Measurements from ENCODE around the gene SLC66A2. TPM values are rescaled to one million over a fixed set of nuclear protein-coding genes. Genes with fewer than 3 reads are reported as not detected.
"Not testable (repeated sequence)": the region's sequence is repeated elsewhere in the genome, so short reads cannot be mapped to it uniquely, and the experiment has no call there.

Gene SLC66A2
- total RNA-seq, 1 donor from 2014 or later = 47.6 TPM

DNA sequence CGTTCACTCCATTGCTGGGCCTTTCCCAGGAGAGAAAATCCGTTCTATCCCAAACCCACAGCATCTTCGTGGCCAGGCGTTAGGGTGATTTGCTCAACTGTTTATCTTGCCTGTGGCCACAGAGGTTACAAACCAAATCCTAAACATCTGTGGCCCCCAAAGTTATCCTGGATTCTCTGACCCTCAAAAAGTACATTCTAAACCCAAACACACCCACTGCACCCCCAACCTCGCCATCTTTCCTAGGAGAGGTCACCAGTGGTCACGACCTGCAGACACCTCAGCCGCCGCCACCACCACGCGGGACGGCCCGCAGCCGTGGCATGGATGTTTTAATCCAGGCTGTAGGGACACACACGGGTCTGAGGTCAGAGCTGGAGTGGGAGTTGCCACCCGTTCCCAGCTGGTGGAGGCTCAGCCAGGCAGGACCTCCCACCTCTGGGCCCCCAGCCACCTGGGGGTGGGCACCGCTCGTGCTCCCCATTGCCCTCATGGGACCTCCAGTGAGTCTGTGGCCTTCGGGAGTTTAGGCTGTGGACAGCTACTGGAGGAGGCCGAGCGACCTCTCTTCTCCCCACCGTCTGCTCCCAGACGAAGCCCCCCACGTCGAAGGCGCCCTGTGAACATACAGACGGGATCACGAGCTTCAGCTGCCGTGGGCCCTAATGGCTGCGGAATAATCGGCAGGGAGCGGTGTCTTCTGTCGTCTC is 81.7 kb downstream of the SLC66A2 start:
- DNase-seq (ENCODE audit: low read depth, low spot score) = no peak

GRCh38 chr18:79868811-79869541 is 82.5 kb downstream of the SLC66A2 start:
- DNase-seq (ENCODE audit: low read depth, low spot score) = no peak

DNA sequence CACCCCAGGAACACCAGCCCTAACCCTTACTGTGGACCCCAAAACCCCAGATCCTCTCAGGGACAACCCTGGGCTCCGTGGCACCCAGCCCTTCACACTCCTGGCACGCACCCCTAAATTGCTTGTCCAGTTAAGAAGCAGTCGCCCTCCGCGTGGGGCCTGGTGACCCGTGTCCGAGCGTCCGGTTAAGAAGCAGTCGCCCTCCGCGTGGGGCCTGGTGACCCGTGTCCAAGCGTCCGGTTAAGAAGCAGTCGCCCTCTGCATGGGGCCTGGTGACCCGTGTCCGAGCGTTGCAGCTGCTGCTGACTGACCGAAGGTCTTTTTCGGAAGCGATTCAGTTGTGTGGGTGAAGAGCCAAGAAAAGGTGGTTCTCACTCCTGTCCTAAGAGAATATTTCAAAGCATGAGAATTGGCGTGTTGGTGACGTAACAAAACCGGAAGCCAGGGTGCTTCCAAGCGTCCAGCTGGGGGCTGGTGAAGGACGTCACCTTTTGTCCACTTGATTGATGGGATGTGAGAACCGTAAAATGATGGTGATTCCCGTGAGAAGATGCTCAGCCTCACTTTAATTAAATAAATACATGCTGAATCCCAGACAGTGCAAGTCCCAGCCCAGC is 83.2 kb downstream of the SLC66A2 start:
- no peak for DNase-seq (ENCODE audit: low read depth, low spot score)

GRCh38 chr18:79867666-79868065 is 83.8 kb downstream of the SLC66A2 start:
- DNase-seq (ENCODE audit: low read depth, low spot score) = no peak

DNA sequence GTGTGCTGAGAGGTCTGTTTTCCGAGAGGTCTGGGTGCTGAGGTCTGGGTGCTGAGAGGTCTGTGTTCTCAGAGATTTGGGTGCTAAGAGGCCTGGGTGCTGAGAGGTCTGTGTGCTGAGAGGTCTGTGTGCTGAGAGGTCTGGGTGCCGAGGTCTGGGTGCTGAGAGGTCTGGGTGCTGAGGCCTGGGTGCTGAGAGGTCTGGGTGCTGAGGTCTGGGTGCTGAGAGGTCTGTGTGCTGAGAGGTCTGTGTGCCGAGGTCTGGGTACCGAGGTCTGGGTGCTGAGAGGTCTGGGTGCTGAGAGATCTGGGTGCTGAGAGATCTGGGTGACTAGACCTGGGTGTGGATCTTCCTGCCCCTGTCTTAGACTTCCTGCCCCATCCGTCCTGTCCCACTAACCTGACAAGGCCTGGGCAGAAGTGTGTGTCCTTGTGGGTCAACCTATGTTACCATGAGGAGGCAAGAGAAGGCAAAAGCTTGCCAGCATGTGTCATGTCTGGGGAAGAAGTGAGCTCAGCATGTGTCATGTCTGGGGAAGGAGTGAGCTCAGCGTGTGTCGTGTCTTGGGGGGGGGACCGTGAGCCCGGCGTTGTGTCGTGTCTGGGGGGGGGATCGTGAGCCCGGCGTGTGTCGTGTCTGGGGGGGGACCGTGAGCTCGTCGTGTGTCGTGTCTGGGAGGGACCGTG is 84.4 kb downstream of the SLC66A2 start:
- DNase-seq (ENCODE audit: low read depth, low spot score) = no peak

GRCh38 chr18:79865951-79866350 is 85.5 kb downstream of the SLC66A2 start:
- DNase-seq (ENCODE audit: low read depth, low spot score) = not testable (repeated sequence)

GRCh38 chr18:79864955-79865354 is 86.5 kb downstream of the SLC66A2 start:
- not testable (repeated sequence) for DNase-seq (ENCODE audit: low read depth, low spot score)

GRCh38 chr18:79864006-79864725 is 87.3 kb downstream of the SLC66A2 start:
- DNase-seq (ENCODE audit: low read depth, low spot score) = no peak

- no peak for DNase-seq (ENCODE audit: low read depth, low spot score)
These were observed 88.1 kb downstream of the SLC66A2 start for GRCh38 chr18:79863161-79864005.

- DNase-seq (ENCODE audit: low read depth, low spot score) = no peak
These were observed 88.9 kb downstream of the SLC66A2 start for GRCh38 chr18:79862562-79862961.

DNA sequence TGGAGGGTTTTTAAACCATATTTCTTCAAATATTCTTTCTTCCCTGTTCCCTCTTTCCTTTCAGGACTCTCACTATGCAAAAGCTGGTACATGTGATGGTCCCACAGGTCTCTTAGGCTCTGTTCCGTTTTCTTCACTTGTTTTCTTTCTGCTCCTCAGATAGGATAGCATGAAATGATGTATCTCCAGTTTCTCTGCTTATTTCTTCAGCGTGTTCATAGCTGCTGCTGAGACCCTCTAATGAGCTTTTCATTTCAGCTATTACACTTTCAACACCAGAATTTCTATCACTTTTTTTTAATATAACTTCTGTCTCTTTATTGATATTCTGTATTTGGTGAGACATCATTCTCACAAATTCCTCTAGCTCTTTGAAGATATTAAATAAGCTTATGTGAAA is 89.8 kb downstream of the SLC66A2 start:
- no peak for DNase-seq (ENCODE audit: low read depth, low spot score)

DNA sequence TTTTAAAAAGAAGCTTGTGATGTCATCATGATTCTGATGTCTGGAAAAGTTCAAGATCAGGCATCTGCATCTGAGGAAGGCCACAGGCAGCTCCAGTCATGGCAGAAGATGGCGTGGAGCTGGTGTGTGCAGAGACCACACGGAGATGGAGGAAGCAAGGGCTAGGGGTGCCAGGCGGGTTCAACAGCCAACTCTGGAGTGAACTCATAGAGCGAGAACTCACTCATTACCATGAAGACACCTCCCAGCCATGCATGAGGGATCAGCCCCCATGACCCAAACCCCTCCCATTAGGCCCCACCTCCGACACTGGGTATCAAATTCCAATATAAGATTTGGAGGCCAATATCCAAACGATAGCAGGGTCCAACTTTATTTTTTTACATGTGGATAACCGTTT is 92.1 kb downstream of the SLC66A2 start:
- no peak for DNase-seq (ENCODE audit: low read depth, low spot score)

DNA sequence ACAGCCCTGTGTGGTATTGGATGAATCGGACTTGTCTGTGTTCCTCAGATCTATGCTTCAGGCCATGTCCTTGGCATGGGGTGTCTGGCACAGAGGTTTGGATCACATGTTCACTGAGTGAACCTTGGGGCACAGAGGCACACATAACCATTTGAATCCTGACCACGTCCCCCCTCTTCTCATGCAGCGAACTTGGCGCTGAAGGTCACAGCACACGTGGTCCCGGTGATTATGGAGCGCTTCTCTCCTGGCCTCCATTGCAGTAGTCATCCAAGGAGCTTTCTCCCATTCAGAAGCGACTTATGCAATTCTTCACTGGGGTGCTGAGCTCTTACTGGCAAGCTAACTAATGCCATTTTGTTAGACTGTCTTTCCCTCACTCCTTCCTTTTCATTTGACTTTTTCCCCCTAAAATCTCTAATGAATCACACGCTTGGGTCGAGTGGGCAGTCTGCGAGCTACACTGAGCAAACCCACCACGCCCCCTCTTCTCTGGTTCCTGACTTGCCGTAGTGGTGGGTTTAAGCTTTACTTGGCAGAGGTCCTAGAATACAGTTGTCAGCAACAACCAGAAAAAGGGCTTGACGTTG is 94.3 kb downstream of the SLC66A2 start:
- DNase-seq (ENCODE audit: low read depth, low spot score) = no peak

- DNase-seq (ENCODE audit: low read depth, low spot score) = no peak
These were observed 95.1 kb downstream of the SLC66A2 start for GRCh38 chr18:79856119-79857007.

GRCh38 chr18:79855147-79855933 is 96.1 kb downstream of the SLC66A2 start:
- no peak for DNase-seq (ENCODE audit: low read depth, low spot score)

DNA sequence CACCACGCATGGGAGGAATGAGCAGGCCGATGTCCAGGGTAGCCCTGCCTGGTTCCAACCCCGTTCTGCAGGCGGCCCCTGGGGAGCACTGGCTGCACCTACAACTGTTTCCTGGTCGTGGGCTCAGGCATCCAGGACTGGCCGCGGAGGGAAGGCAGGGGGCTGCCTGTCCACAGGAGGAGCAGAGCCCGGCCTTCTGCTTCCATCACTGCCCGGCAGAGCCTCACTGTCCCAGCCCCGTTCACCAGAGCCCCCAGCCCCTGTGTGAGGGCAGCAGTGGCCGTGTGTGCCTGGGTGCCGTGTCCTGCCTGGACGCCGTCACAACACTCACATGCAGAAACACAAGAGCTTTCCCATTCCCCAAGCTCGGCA is 97.5 kb downstream of the SLC66A2 start:
- DNase-seq (ENCODE audit: low read depth, low spot score) = no peak

GRCh38 chr18:79853303-79853992 is 98.0 kb downstream of the SLC66A2 start:
- DNase-seq (ENCODE audit: low read depth, low spot score) = no peak

Measured in pulmonary artery endothelial cell (primary cell).